Panc1 (cell line): ENCODE data around the gene TWSG1.

ENCODE experiments used
- POLR2AphosphoS5 ChIP-seq: IDR thresholded peaks from 2 replicates; pipeline ENCODE4 v1.6.1; 2012; ENCODE audit warnings: mild to moderate bottlenecking, low read depth, low read length, moderate library complexity
- REST ChIP-seq, 2 experiments: IDR thresholded peaks; 2 replicates each; pipeline ENCODE4 v1.6.1; 2011 to 2012; ENCODE audit warnings: low read depth in 2 of 2, control low read depth in 1 of 2, low read length in 1 of 2, mild to moderate bottlenecking in 1 of 2, moderate library complexity in 1 of 2; ENCODE audit not compliant: insufficient read depth in 1 of 2
- SIN3A ChIP-seq: IDR thresholded peaks from 2 replicates; pipeline ENCODE4 v1.6.1; 2012; ENCODE audit warnings: low read depth, mild to moderate bottlenecking, low read length, moderate library complexity, borderline replicate concordance; ENCODE audit not compliant: insufficient read depth
- TF ChIP-seq, protein P1 (sequence below): fragments of 450-650 bp; IDR thresholded peaks from 2 replicates; pipeline ENCODE4 v1.5.1; 2017; ENCODE audit warnings: mild to moderate bottlenecking

GRCh38 chr18:9428862-9429661, 94.5 kb downstream of the TWSG1 start:
- TF ChIP-seq, protein P1, sequence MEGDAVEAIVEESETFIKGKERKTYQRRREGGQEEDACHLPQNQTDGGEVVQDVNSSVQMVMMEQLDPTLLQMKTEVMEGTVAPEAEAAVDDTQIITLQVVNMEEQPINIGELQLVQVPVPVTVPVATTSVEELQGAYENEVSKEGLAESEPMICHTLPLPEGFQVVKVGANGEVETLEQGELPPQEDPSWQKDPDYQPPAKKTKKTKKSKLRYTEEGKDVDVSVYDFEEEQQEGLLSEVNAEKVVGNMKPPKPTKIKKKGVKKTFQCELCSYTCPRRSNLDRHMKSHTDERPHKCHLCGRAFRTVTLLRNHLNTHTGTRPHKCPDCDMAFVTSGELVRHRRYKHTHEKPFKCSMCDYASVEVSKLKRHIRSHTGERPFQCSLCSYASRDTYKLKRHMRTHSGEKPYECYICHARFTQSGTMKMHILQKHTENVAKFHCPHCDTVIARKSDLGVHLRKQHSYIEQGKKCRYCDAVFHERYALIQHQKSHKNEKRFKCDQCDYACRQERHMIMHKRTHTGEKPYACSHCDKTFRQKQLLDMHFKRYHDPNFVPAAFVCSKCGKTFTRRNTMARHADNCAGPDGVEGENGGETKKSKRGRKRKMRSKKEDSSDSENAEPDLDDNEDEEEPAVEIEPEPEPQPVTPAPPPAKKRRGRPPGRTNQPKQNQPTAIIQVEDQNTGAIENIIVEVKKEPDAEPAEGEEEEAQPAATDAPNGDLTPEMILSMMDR, result no peak
- TF ChIP-seq POLR2AphosphoS5, result no peak
- TF ChIP-seq REST (IDR thresholded peaks at IDR 0.05; ENCODE audit: insufficient read depth in 1 of 2, low read depth in 2 of 2, low read length in 1 of 2), result no peak
- no peak for TF ChIP-seq SIN3A
